ENCODE data around the gene NSMCE1.

Gene NSMCE1

GRCh38 chr16:27312580-27313421, 44.2 kb upstream of the NSMCE1 start:
- H3K36me3 ChIP-seq (ENCODE audit: insufficient read depth) = no peaks in the 10 kb centered on the region
- H3K9ac ChIP-seq = peak overlapping the region; percentile 85; the same call in 1 of the 2 replicates
- H3K27ac ChIP-seq = no peak overlapping the region
- H3K4me3 ChIP-seq (IDR thresholded peaks at IDR 0.05; ENCODE audit: insufficient read depth, low read depth, low read length) = no peak overlapping the region
- H3K79me2 ChIP-seq (ENCODE audit: insufficient read depth, low read depth) = no peaks in the 10 kb centered on the region; the same call in 1 of the 2 replicates
- H2AFZ ChIP-seq (ENCODE audit: low read depth) = peak overlapping the region; percentile 95
- no peaks in the 10 kb centered on the region for H4K20me1 ChIP-seq (ENCODE audit: insufficient read depth)
- no peak for TF ChIP-seq CTCF (conservative IDR thresholded peaks at IDR 0.05; ENCODE audit: low read depth, low read length)
- H3K27me3 ChIP-seq (ENCODE audit: insufficient read depth, low read depth) = no peaks in the 10 kb centered on the region
- H3K4me1 ChIP-seq (ENCODE audit: low read depth, poor library complexity, severe bottlenecking) = peaks cover 19% of the 10 kb centered on the region
- peak overlapping the region; percentile 91 for H3K4me2 ChIP-seq

DNA sequence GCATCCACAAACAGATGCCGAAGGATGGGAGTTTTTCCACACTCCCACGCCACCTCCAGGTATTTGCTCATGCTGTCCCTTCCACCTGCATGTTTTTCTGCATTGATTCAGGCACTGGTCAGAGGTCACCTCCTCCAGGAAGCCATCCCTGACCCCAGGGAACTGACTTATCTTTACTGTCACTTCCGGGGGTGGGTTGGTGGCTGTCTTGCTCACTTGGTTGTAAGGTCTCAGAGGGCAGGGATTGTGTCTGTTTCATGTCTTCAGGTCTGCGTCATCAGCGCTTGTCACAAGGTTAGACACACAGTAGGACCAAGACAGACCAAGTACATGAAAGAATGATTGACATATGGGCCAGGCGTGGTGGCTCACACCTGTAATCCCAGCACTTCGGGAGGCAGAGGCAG, 43.3 kb upstream of the NSMCE1 start:
- TF ChIP-seq CTCF (conservative IDR thresholded peaks at IDR 0.05; ENCODE audit: low read depth, low read length) = no peak
- no peak overlapping the region for H2AFZ ChIP-seq (ENCODE audit: low read depth)
- peaks cover 19% of the 10 kb centered on the region for H3K4me1 ChIP-seq (ENCODE audit: low read depth, poor library complexity, severe bottlenecking)
- no peak overlapping the region for H3K4me3 ChIP-seq (IDR thresholded peaks at IDR 0.05; ENCODE audit: insufficient read depth, low read depth, low read length)
- H3K27ac ChIP-seq = no peak overlapping the region
- no peaks in the 10 kb centered on the region; the same call in 1 of the 2 replicates for H3K79me2 ChIP-seq (ENCODE audit: insufficient read depth, low read depth)
- H3K4me2 ChIP-seq = no peak overlapping the region
- no peaks in the 10 kb centered on the region for H3K36me3 ChIP-seq (ENCODE audit: insufficient read depth)
- no peak overlapping the region for H3K9ac ChIP-seq
- no peaks in the 10 kb centered on the region for H4K20me1 ChIP-seq (ENCODE audit: insufficient read depth)
- H3K27me3 ChIP-seq (ENCODE audit: insufficient read depth, low read depth) = no peaks in the 10 kb centered on the region

- Histone ChIP-seq H4K20me1 (ENCODE audit: insufficient read depth) (no peaks in the 10 kb centered on the region), H2AFZ (ENCODE audit: low read depth) (no peak overlapping the region), H3K9ac (no peak overlapping the region), H3K27ac (no peak overlapping the region), H3K36me3 (ENCODE audit: insufficient read depth) (no peaks in the 10 kb centered on the region), H3K79me2 (ENCODE audit: insufficient read depth, low read depth) (no peaks in the 10 kb centered on the region; the same call in 1 of the 2 replicates), H3K4me3 (IDR thresholded peaks at IDR 0.05; ENCODE audit: insufficient read depth, low read depth, low read length) (no peak overlapping the region), H3K4me1 (ENCODE audit: low read depth, poor library complexity, severe bottlenecking) (peaks cover 19% of the 10 kb centered on the region), H3K4me2 (no peak overlapping the region), H3K27me3 (ENCODE audit: insufficient read depth, low read depth) (no peaks in the 10 kb centered on the region)
- no peak for TF ChIP-seq CTCF (conservative IDR thresholded peaks at IDR 0.05; ENCODE audit: low read depth, low read length)
Measured at GRCh38 chr16:27311448-27311830, 42.9 kb upstream of the NSMCE1 start.

- TF ChIP-seq CTCF (conservative IDR thresholded peaks at IDR 0.05; ENCODE audit: low read depth, low read length) = no peak
- Histone ChIP-seq H3K4me1 (ENCODE audit: low read depth, poor library complexity, severe bottlenecking) (peaks cover 19% of the 10 kb centered on the region), H2AFZ (ENCODE audit: low read depth) (no peak overlapping the region), H3K79me2 (ENCODE audit: insufficient read depth, low read depth) (no peaks in the 10 kb centered on the region; the same call in 1 of the 2 replicates), H4K20me1 (ENCODE audit: insufficient read depth) (no peaks in the 10 kb centered on the region), H3K4me3 (IDR thresholded peaks at IDR 0.05; ENCODE audit: insufficient read depth, low read depth, low read length) (no peak overlapping the region), H3K9ac (no peak overlapping the region), H3K36me3 (ENCODE audit: insufficient read depth) (no peaks in the 10 kb centered on the region), H3K27me3 (ENCODE audit: insufficient read depth, low read depth) (no peaks in the 10 kb centered on the region), H3K4me2 (no peak overlapping the region), H3K27ac (no peak overlapping the region)
Measured at GRCh38 chr16:27310576-27311447, 42.2 kb upstream of the NSMCE1 start.

Measured in KMS-11 (cell line).